Iris pigment epithelial cell (primary cell): Measurements from ENCODE around the gene ULBP1.
A peak's percentile ranks its signal among the peaks of the same experiment; 100 is the strongest.
"Not testable (repeated sequence)": the region's sequence is repeated elsewhere in the genome, so short reads cannot be mapped to it uniquely, and the experiment has no call there.

Experiments
- DNase-seq: peaks from one replicate; pipeline ENCODE4 v3.0.0-alpha.2; 2011; ENCODE audit warnings: low read depth

Gene ULBP1

GRCh38 chr6:149933461-149933860 is 30.3 kb upstream of the ULBP1 start:
- no peak for DNase-seq

DNA sequence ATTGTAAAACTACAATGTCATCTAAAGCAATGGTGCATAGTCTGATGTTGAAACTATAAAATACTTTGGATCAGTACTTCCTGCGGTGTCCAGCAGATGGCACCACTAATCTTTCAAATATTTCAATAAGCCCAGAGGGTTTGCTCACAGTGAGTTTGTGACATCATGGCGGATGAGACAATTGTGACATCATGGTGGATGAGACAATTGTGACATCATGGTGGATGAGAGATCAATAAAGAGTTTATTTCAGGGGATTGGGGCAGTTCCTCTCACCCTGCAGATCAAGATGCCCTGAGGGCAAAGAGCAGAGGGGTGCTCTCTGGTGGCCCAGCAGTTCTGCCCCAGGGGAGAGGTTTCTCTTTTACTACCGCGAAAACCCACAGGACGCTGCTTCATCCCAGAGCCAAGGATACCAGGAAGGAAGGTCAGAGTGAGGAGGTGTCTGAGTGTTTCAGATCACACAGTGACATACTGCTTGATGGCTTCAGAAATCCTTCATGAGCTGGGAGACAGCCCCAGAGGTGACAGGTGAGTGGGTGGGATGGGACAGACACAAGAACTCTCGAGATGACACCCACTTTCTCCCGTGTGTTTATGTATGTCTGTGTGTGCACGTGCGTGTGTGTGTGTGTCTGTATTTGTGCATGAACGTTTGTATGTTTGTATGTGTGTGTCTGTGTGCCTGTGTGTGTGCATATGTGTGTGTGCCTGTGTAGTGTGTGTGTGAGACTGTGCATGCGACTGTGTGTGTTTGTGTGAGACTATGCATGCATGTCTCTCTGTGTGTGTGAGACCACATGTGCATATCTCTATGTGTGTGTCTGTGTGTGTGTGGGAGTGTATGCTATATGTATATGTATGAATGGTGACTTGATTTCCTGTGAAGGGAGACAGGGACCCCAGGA is 29.2 kb upstream of the ULBP1 start:
- peak; percentile 73 for DNase-seq

GRCh38 chr6:149935246-149935645 is 28.5 kb upstream of the ULBP1 start:
- peak; percentile 41 for DNase-seq

- no peak for DNase-seq
Measured at GRCh38 chr6:149935668-149936067, 28.1 kb upstream of the ULBP1 start.

DNA sequence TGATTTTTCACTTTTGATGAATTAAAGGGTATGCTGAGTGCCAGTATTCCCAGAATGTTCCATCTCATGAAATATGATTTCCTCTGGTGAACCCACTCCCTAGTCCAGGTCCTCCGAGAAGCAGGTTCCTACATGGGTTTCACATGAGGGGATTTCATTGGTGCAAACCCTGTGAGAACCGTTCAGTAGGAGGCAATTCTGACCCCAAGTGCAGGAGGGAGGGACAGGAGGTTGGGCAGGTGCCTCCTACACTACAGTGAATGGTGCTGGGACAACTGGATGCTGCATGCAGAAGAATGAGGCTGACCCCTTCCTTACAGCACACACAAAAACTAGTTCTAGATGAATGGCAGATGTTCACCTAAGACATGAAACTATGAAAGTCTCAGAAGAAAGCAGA is 27.0 kb upstream of the ULBP1 start:
- DNase-seq = no peak

DNA sequence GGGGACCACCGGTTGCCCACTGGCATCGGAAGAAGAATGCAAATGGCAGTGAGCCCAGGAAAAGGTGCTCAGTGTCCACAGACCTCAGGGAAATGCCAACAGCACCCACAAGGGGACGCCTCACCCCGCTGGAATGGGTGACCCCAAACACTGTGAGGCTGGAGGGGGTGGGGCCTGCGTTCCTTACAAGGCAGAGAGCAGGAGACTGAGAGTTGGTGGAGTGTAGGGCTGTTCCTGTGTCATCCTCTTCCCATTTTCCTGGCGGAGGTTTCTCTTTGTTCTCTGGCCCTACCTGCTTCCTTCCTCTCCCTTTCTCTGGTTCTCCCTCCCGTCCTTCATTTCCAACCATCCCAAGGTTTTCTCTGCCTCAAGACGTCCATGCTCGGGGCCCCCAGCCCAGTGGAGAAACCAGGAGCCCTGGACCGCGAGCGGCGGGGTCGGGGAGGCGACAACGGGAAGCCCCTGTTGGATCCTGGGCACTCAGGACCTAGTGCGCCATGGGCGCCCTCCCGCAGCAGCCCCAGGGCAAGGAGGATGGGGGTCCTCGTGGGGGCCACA is 25.7 kb upstream of the ULBP1 start:
- not testable (repeated sequence) for DNase-seq

- DNase-seq = peak; percentile 23
Measured at GRCh38 chr6:149938571-149939355, 25.0 kb upstream of the ULBP1 start.

- no peak for DNase-seq
Measured at GRCh38 chr6:149939356-149939648, 24.4 kb upstream of the ULBP1 start.

- DNase-seq = no peak
Measured at GRCh38 chr6:149939909-149940671, 23.7 kb upstream of the ULBP1 start.

GRCh38 chr6:149940672-149940982 is 23.1 kb upstream of the ULBP1 start:
- no peak for DNase-seq

- DNase-seq = peak; percentile 98
Measured at GRCh38 chr6:149941583-149942460, 21.9 kb upstream of the ULBP1 start, which contains the start of gene ULBP2. Gene ULBP2, plus strand, starts transcription at chr6:149942014. Its CDS starts 59 bp downstream, at chr6:149942073.

DNA sequence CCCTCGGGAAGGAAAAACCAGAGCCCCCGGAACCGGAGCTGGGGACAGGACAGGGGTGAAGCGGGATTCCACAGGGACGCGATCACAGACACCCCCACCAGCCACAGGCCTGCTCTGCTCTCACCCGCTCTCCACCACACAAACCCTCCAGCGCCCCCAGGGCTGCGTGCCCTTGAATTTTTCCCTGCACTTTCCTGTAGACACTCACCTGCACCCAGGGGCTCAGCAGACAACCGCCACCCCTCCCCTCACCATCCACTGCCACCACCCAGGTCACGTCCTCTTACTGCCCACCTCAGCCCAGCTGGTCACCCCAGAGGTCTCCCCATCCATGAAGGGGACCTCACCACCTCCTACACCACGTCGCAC is 21.3 kb upstream of the ULBP1 start:
- DNase-seq = no peak

DNA sequence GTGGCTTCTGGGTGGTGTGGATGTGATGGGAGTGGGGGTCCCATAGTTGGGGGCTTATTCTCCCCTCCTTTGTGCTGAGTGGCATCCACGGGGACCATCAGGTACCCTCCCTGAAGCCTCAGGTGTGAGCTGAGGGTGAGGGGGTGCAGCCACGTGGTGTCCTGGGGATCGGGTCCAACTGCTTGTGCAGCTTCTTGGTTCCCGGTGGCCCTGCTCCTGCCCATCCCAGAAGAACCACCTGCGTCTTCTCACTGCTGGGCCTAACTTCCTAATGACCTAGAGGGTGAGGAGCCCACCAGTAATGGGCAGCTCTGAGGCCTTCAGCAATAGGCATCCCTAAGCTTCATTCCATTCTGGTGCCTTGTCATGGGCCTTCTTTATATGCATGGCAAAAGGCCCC is 20.4 kb upstream of the ULBP1 start:
- DNase-seq = not testable (repeated sequence)

DNA sequence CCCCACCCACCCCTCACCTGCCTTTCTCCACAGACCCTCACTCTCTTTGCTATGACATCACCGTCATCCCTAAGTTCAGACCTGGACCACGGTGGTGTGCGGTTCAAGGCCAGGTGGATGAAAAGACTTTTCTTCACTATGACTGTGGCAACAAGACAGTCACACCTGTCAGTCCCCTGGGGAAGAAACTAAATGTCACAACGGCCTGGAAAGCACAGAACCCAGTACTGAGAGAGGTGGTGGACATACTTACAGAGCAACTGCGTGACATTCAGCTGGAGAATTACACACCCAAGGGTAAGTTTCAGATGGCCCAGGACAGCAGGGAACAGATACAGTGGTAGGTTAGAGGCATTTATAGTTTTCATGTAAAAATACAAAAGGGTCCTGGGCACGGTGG is 18.5 kb upstream of the ULBP1 start:
- not testable (repeated sequence) for DNase-seq

DNA sequence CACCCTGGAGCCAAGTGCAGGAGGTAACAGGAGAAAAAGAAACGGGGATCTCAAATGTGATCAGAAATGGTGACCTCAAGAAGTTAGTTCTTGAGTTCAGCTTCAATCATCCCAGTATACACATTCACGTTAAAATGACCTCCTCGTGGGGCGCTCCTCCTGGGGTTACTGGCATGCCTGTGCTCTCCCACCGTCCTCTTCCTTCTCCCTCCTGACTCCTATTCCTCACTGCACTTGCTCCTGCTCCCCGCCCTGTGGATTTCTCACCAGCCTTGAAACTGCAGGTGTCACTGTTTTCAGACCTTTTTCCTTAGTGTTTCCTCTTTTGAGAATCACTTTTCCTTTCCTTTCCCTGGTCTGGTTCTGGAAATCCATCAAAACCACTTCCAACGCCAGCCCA is 17.1 kb upstream of the ULBP1 start:
- DNase-seq = not testable (repeated sequence)

DNA sequence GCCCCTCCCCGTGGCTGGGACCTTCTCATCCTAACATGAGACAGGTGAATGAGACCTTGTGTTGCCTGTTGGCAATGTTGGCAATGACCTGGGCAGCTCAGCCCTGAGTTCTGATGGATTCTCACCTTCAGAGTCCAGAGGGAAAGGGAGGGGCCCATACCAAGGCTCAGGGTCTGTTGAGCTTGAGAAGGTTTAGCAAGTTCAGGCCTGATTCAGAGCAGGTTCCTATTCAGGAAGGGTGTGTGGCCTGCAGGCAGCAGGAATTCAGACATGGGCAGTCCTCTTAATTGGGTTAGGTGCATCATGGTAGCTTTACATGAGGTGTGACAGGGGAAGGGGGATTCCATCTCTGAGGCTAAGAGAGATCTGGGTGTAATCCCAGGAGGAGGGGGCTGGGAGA is 16.2 kb upstream of the ULBP1 start:
- not testable (repeated sequence) for DNase-seq

- no peak for DNase-seq
Measured at GRCh38 chr6:149948011-149948410, 15.7 kb upstream of the ULBP1 start.

- DNase-seq = no peak
Measured at GRCh38 chr6:149948616-149949015, 15.1 kb upstream of the ULBP1 start.

DNA sequence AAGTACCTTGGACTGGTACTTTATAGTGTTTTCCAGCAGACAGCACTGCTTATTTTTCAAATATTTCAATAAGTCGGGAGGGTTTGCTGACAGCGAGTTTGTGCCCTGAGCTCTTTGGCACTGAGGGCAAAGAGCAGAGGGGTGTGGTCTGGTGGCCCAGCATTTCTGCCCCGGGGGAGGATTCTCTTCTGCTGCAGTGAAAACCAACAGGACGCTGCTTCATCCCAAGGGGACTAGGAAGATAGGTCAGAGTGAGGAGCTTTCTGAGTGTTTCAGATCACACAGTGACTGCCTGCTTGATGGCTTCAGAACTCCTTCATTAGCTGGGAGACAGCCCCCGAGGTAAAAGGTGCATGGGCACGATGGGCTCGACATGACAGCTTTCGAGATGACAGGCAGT is 13.3 kb upstream of the ULBP1 start:
- no peak for DNase-seq

DNA sequence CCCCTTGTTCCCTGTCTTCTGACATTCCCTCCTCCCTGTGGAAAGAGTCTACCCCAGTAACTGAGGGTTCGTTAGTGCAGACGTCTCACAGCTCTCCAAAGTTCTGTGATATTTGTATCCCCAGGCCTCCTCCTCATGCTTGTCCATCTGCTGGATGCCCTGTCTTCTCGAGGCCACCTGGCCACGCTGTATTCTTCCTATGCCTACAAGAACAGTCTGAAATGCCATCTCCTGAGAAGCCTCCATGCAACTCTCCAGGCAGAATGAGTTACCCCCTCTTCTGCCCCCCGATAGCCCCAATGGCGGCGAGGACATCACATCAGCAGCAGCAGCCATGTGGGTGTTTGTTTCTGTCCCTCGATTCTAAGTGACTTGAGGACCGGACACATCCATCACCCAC is 12.6 kb upstream of the ULBP1 start:
- DNase-seq = no peak

- no peak for DNase-seq
Measured at GRCh38 chr6:149951626-149952025, 12.1 kb upstream of the ULBP1 start.
